ENCODE results near the gene TMPRSS11E.

GRCh38 chr4:68535974-68536373 is 88.7 kb downstream of the TMPRSS11E start:
- no peak for TF ChIP-seq CTCF (IDR thresholded peaks at IDR 0.05)
- TF ChIP-seq EP300 (IDR thresholded peaks at IDR 0.05), result no peak
- TF ChIP-seq POLR2A (IDR thresholded peaks at IDR 0.05), result no peak

All from suprapubic skin (tissue), 3 donors.